GM10248 (cell line): ENCODE data around the gene KLK11.

Source experiments
- CTCF ChIA-PET: fragments of 300-600 bp; sonication (Branson Sonifier 250); formaldehyde crosslinking; extraction: SDS; loops from one replicate; lab custom pipeline; 2021; ENCODE audit warnings: antibody characterized with exemption; lab: Yijun Ruan, JAX
- POLR2A ChIA-PET: fragments of 350-650 bp; sonication (Branson Sonifier 250); formaldehyde crosslinking; extraction: SDS; loops from one replicate; lab custom pipeline; 2020; ENCODE audit warnings: antibody characterized with exemption; lab: Yijun Ruan, JAX
- DNase-seq: peaks from one replicate; pipeline ENCODE4 v3.0.0; 2012; ENCODE audit errors: extremely low spot score
- CTCF ChIP-seq: IDR thresholded peaks from 2 replicates; pipeline ENCODE4 v1.5.1; 2012; ENCODE audit warnings: mild to moderate bottlenecking, low read depth; ENCODE audit errors: extremely low read depth, missing control alignments, control extremely low read depth

KLK11 gene

GRCh38 chr19:51031220-51031879 lies 4.9 kb upstream of the KLK11 start:
- no peak for DNase-seq
- no peak for TF ChIP-seq CTCF
- ChIA-PET POLR2A (no interaction called here), CTCF (no interaction called here)

GRCh38 chr19:51030631-51031030 lies 4.2 kb upstream of the KLK11 start:
- no peak for DNase-seq
- CTCF ChIA-PET: no interaction called here
- no peak for TF ChIP-seq CTCF
- POLR2A ChIA-PET: no interaction called here

- POLR2A ChIA-PET: no interaction called here
- DNase-seq: no peak
- no peak for TF ChIP-seq CTCF
- CTCF ChIA-PET: no interaction called here
Measured at GRCh38 chr19:51029718-51030117, 3.3 kb upstream of the KLK11 start.

GRCh38 chr19:51027873-51028272 lies 1.5 kb upstream of the KLK11 start:
- DNase-seq: no peak
- TF ChIP-seq CTCF: no peak
- CTCF ChIA-PET: no interaction called here
- POLR2A ChIA-PET: interaction anchor here (0.6 kb wide), 1 partner anchor 600 kb away, joined by 6 read pairs; no protein-coding TSS in a partner anchor

DNA sequence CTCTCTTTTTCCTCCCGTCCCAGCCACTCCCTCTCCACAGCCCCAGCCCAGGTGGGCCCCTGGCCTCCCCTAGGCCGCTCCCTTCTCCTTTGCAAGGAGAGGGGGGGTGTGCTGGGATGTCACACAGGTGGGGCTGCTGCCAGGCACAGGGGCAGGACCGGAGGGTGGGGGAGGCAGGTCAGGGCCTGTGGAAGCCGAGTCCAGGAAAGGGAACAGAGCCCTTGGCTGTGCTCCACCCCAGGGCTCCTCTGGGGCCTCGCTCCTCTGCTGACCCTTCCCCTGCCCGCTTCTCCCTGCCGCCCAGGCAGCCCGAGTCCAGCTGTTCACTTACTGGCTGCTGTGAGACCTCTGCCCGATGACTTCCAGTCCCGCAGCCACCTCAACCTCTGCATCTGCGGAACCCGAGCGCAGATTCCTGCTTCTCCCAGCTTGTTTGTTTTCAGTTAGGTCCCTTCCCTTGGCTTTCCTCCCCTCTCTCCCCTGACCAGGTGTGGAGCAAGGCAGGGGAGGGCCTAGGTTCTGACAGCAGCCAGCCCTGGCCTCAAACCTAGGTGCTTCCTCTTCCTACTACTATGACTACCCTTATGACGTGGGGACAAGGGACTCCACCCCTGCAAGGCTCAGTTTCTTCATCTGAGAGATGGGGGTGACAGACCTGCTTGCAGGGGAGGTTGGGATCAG lies 850 bp upstream of the KLK11 start:
- POLR2A ChIA-PET: no interaction called here

DNA sequence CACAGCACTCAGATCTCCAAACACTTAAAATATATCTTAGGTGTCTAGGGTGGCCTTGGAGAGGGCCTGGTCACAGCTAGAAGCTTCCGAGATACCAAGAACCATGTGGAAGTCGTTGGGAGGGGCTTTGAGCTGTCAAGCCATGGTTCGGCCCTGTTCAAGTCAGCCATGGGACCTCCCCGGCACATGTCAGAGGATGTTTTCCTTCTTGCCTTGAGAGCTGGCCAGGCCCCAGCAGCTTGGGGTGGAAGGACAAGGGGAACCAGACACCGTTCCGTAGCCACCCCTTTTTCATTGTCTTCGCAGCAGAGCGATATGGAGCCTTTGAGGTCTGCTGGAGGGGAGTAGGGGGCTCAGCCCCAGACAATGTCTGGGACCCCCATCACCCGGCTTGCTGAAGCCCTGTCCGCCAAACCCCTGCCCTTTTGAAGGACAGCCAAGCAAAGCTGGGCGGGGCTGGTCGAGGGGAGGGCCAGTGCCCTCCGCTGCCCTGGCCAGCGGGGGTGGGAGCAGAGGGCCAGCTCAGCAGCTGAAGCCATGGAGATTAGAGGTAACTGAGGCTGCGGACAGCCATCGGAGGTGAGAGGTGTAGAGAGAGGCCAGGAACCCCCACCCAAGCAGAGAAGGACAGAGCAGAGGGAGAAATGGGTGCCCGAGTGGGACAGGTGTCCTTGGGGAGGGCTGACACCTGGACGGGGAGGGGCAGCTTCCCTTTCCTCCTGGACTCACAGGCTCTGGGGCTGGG lies 435 bp downstream of the KLK11 start:
- POLR2A ChIA-PET: no interaction called here
- no peak for TF ChIP-seq CTCF

More for the DNA sequence above, 850 bp upstream of the KLK11 start:
- no peak for TF ChIP-seq CTCF
- no peak for DNase-seq
- CTCF ChIA-PET: no interaction called here

More for the DNA sequence above, 435 bp downstream of the KLK11 start:
- DNase-seq: no peak
- CTCF ChIA-PET: no interaction called here
